Esophagus squamous epithelium (tissue), 4 donors: ENCODE results near the gene CHERP.

Experiments
- CTCF ChIP-seq, 6 experiments: fragments of 450-650 bp in 4 of 6; fragments of 200-600 bp in 2 of 6; sonication (generic) in 2 of 6; IDR thresholded peaks; one replicate each; pipeline ENCODE4 v1.5.1; 2016 to 2019; ENCODE audit warnings: antibody characterized with exemption in 6 of 6, mild to moderate bottlenecking in 4 of 6, moderate library complexity in 4 of 6
- POLR2A ChIP-seq, 4 donors: fragments of 450-650 bp; IDR thresholded peaks; one replicate each; pipeline ENCODE4 v1.6.1; 2017; ENCODE audit warnings: antibody characterized with exemption in 4 of 4, mild to moderate bottlenecking in 4 of 4, moderate library complexity in 3 of 4

- TF ChIP-seq CTCF (IDR thresholded peaks at IDR 0.05) (no peak), POLR2A (IDR thresholded peaks at IDR 0.05) (no peak)
Observed at GRCh38 chr19:16525751-16526481, 16.3 kb downstream of the CHERP start.
